ENCODE results near the gene ZNF565. TPM values are rescaled to one million over a fixed set of nuclear protein-coding genes. Genes with fewer than 3 reads are reported as not detected.
"Not testable (repeated sequence)": the region's sequence is repeated elsewhere in the genome, so short reads cannot be mapped to it uniquely, and the experiment has no call there.

The ZNF565 gene
- total and polyA plus RNA-seq, 2 experiments from 2014 or later, result 2.1 to 2.6 TPM

DNA sequence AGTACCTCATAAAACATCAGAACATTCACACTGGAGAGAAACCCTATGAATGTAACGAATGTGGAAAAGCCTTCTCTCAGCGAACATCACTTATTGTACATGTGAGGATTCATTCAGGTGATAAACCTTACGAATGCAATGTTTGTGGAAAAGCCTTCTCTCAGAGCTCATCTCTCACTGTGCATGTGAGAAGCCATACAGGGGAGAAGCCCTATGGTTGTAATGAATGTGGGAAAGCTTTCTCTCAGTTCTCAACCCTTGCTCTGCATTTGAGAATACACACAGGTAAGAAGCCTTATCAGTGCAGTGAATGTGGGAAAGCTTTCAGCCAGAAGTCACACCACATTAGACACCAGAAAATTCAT lies 22.5 kb upstream of the ZNF565 start:
- 94 to 97% methylated on average over 3 of the region's 3 CpGs for WGBS, 2 experiments (ENCODE audit: low coverage in 1 of 2, low lambda C conversion rate in 2 of 2, missing lambda C conversion rate in 2 of 2)
- no peak for DNase-seq
- Histone ChIP-seq H4K20me1 (ENCODE audit: insufficient read depth) (no peaks in the 10 kb centered on the region), H3K79me2 (ENCODE audit: insufficient read depth) (peaks cover 42% of the 10 kb centered on the region), H3K9ac (no peak overlapping the region), H3K36me3 (ENCODE audit: low read depth) (peaks cover 72% of the 10 kb centered on the region), H2AFZ (no peak overlapping the region), H3K4me2 (ENCODE audit: unreplicated experiment) (no peak overlapping the region), H3K9me3 (ENCODE audit: low read depth) (no peaks in the 10 kb centered on the region), H3K9me2 (ENCODE audit: insufficient read depth) (no peaks in the 10 kb centered on the region), H3K27ac (no peak overlapping the region), H3K27me3 (replicated peaks; ENCODE audit: insufficient read depth) (no peaks in the 10 kb centered on the region), H3K4me3 (no peak overlapping the region), H3K4me1 (ENCODE audit: insufficient read depth) (no peaks in the 10 kb centered on the region), H3F3A (ENCODE audit: insufficient read depth) (peaks cover 14% of the 10 kb centered on the region; the same call in 1 of the 2 replicates)
- in situ Hi-C loops (cut with MboI), result no loop called here
- TF ChIP-seq EZH2phosphoT487 (IDR thresholded peaks at IDR 0.05; ENCODE audit: insufficient read depth, low read depth) (no peak), EZH2 (IDR thresholded peaks at IDR 0.05; ENCODE audit: insufficient read depth, poor library complexity, severe bottlenecking) (no peak)

DNA sequence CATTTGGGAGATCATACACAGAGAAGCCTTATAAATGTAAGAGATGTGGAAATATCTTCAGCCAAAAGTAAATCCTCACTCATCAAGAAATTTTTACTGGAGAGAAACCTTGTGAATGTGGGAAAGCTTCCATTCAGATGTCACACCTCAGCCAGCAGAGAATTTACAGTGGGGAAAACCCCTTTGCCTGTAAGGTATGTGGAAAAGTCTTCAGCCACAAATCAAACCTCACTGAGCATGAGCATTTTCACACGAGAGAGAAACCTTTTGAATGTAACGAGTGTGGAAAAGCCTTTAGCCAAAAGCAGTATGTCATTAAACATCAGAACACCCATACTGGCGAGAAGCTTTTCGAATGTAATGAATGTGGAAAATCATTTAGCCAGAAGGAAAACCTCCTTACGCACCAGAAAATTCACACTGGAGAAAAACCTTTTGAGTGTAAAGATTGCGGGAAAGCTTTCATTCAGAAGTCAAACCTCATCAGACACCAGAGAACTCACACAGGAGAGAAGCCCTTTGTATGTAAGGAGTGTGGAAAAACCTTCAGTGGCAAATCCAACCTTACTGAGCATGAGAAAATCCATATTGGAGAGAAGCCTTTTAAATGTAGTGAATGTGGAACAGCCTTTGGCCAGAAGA lies 22.0 kb upstream of the ZNF565 start:
- Histone ChIP-seq H3K4me2 (ENCODE audit: unreplicated experiment) (no peak overlapping the region), H3K9me2 (ENCODE audit: insufficient read depth) (no peaks in the 10 kb centered on the region), H3K79me2 (ENCODE audit: insufficient read depth) (peaks cover 48% of the 10 kb centered on the region), H3K9me3 (ENCODE audit: low read depth) (no peaks in the 10 kb centered on the region), H3K27ac (no peak overlapping the region), H2AFZ (no peak overlapping the region), H3K27me3 (replicated peaks; ENCODE audit: insufficient read depth) (no peaks in the 10 kb centered on the region), H3F3A (ENCODE audit: insufficient read depth) (peaks cover 14% of the 10 kb centered on the region; the same call in 1 of the 2 replicates), H4K20me1 (ENCODE audit: insufficient read depth) (no peaks in the 10 kb centered on the region), H3K4me1 (ENCODE audit: insufficient read depth) (no peaks in the 10 kb centered on the region), H3K36me3 (ENCODE audit: low read depth) (peaks cover 77% of the 10 kb centered on the region), H3K4me3 (no peak overlapping the region), H3K9ac (no peak overlapping the region)
- TF ChIP-seq EZH2phosphoT487 (IDR thresholded peaks at IDR 0.05; ENCODE audit: insufficient read depth, low read depth) (no peak), EZH2 (IDR thresholded peaks at IDR 0.05; ENCODE audit: insufficient read depth, poor library complexity, severe bottlenecking) (no peak)
- DNase-seq, result no peak
- WGBS, 2 experiments (ENCODE audit: low coverage in 1 of 2, low lambda C conversion rate in 2 of 2, missing lambda C conversion rate in 2 of 2), result 96 to 98% methylated on average over 6 of the region's 6 CpGs
- in situ Hi-C loops (cut with MboI), result no loop called here

- in situ Hi-C loops (cut with MboI); DNase-seq; H4K20me1 ChIP-seq (ENCODE audit: insufficient read depth); H3K4me3 ChIP-seq; H3K9ac ChIP-seq; H3K27ac ChIP-seq; H3K9me2 ChIP-seq (ENCODE audit: insufficient read depth); H2AFZ ChIP-seq; H3K4me2 ChIP-seq (ENCODE audit: unreplicated experiment); H3K4me1 ChIP-seq (ENCODE audit: insufficient read depth); H3K9me3 ChIP-seq (ENCODE audit: low read depth); H3K27me3 ChIP-seq (replicated peaks; ENCODE audit: insufficient read depth): not testable (repeated sequence)
- H3F3A ChIP-seq (ENCODE audit: insufficient read depth), result peaks cover 14% of the 10 kb centered on the region; the same call in 1 of the 2 replicates
- WGBS, 2 experiments (ENCODE audit: low coverage in 1 of 2, low lambda C conversion rate in 2 of 2, missing lambda C conversion rate in 2 of 2), result 78 to 87% methylated on average over 7 of the region's 7 CpGs
- peaks cover 94% of the 10 kb centered on the region for H3K36me3 ChIP-seq (ENCODE audit: low read depth)
- peaks cover 76% of the 10 kb centered on the region for H3K79me2 ChIP-seq (ENCODE audit: insufficient read depth)
These were observed 19.2 kb upstream of the ZNF565 start for GRCh38 chr19:36233626-36234025.

DNA sequence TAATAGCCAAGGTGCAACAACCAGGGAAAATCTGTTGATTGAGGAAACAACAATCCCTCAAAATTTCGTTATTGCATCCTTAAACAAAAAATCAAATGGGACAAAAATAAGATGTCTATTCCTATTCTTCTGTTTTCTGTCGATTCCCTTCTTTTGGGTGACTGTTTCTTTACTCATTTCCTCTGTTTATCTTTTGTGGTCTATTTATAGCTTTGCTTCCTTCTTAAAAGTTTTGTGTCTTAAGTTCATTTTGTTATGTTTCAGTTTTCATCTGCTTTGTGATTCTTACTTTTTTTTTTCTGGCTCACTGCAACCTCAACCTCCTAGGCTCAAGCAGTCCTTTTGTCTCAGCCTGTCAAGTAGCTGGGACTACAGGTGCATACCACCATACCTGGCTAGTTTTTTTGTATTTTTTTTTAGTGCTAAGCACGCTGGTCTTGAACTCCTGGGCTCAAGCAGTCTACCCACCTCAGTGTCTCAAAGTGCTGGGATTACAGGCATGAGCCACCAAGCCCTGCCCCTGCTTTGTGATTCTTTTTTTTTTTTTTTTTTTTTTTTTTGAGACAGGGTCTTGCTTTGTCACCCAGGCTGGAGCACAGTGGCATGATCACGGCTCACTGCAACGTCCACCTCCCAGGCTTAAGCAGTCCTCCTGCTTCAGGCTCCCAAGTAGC lies 10.9 kb upstream of the ZNF565 start:
- in situ Hi-C loops (cut with MboI), result no loop called here

More for the DNA sequence above, 10.9 kb upstream of the ZNF565 start:
- Histone ChIP-seq H3K36me3 (ENCODE audit: low read depth) (peaks cover 53% of the 10 kb centered on the region), H3F3A (ENCODE audit: insufficient read depth) (peaks cover 43% of the 10 kb centered on the region), H3K27ac (peak overlapping the region; percentile 75), H4K20me1 (ENCODE audit: insufficient read depth) (peaks cover 38% of the 10 kb centered on the region; the same call in 1 of the 2 replicates), H3K4me1 (ENCODE audit: insufficient read depth) (peaks cover 29% of the 10 kb centered on the region), H2AFZ (no peak overlapping the region), H3K9me2 (ENCODE audit: insufficient read depth) (no peaks in the 10 kb centered on the region), H3K4me3 (peak overlapping the region; percentile 56), H3K79me2 (ENCODE audit: insufficient read depth) (peaks cover 97% of the 10 kb centered on the region), H3K27me3 (replicated peaks; ENCODE audit: insufficient read depth) (no peaks in the 10 kb centered on the region), H3K4me2 (ENCODE audit: unreplicated experiment) (peak overlapping the region; percentile 78), H3K9me3 (ENCODE audit: low read depth) (no peaks in the 10 kb centered on the region), H3K9ac (peak overlapping the region; percentile 58)
- TF ChIP-seq EZH2phosphoT487 (IDR thresholded peaks at IDR 0.05; ENCODE audit: insufficient read depth, low read depth) (no peak), EZH2 (IDR thresholded peaks at IDR 0.05; ENCODE audit: insufficient read depth, poor library complexity, severe bottlenecking) (no peak)
- 53 to 60% methylated on average over 5 of the region's 5 CpGs for WGBS, 2 experiments (ENCODE audit: low coverage in 1 of 2, low lambda C conversion rate in 2 of 2, missing lambda C conversion rate in 2 of 2)
- peak; percentile 71 for DNase-seq

Measured in GM23248 (cell line).